ENCODE results near the gene SPATA13. TPM values are rescaled to one million over a fixed set of nuclear protein-coding genes. Genes with fewer than 3 reads are reported as not detected.
"Not testable (repeated sequence)": the region's sequence is repeated elsewhere in the genome, so short reads cannot be mapped to it uniquely, and the experiment has no call there.

Gene SPATA13
- total RNA-seq, 1 donor, result 122 TPM

- H3K27me3 ChIP-seq (ENCODE audit: insufficient read depth, low read length), result no peaks in the 10 kb centered on the region
- H3K4me1 ChIP-seq (ENCODE audit: insufficient read depth, low read length), result peaks cover 3% of the 10 kb centered on the region
- no peak overlapping the region for H3K4me3 ChIP-seq (ENCODE audit: low read length)
- H3K9me3 ChIP-seq (ENCODE audit: low read depth, low read length), result no peaks in the 10 kb centered on the region
These were observed 26.7 kb downstream of the SPATA13 start for GRCh38 chr13:24187185-24187584.

- H3K9me3 ChIP-seq (ENCODE audit: low read depth, low read length), result no peaks in the 10 kb centered on the region
- H3K4me3 ChIP-seq (ENCODE audit: low read length), result no peak overlapping the region
- no peaks in the 10 kb centered on the region for H3K4me1 ChIP-seq (ENCODE audit: insufficient read depth, low read length)
- H3K27me3 ChIP-seq (ENCODE audit: insufficient read depth, low read length), result no peaks in the 10 kb centered on the region
These were observed 31.7 kb downstream of the SPATA13 start for GRCh38 chr13:24192057-24192810.

GRCh38 chr13:24192811-24193162, 32.3 kb downstream of the SPATA13 start:
- Histone ChIP-seq H3K27me3 (ENCODE audit: insufficient read depth, low read length) (no peaks in the 10 kb centered on the region), H3K9me3 (ENCODE audit: low read depth, low read length) (no peaks in the 10 kb centered on the region), H3K4me3 (ENCODE audit: low read length) (no peak overlapping the region), H3K4me1 (ENCODE audit: insufficient read depth, low read length) (no peaks in the 10 kb centered on the region)

GRCh38 chr13:24194447-24194846, 33.9 kb downstream of the SPATA13 start:
- Histone ChIP-seq H3K4me3 (ENCODE audit: low read length) (no peak overlapping the region), H3K27me3 (ENCODE audit: insufficient read depth, low read length) (no peaks in the 10 kb centered on the region), H3K9me3 (ENCODE audit: low read depth, low read length) (no peaks in the 10 kb centered on the region), H3K4me1 (ENCODE audit: insufficient read depth, low read length) (no peaks in the 10 kb centered on the region)

- H3K27me3 ChIP-seq (ENCODE audit: insufficient read depth, low read length), result no peaks in the 10 kb centered on the region
- no peak overlapping the region for H3K4me3 ChIP-seq (ENCODE audit: low read length)
- no peaks in the 10 kb centered on the region for H3K9me3 ChIP-seq (ENCODE audit: low read depth, low read length)
- H3K4me1 ChIP-seq (ENCODE audit: insufficient read depth, low read length), result no peaks in the 10 kb centered on the region
These were observed 35.1 kb downstream of the SPATA13 start for GRCh38 chr13:24195626-24196025.

GRCh38 chr13:24196593-24197197, 36.2 kb downstream of the SPATA13 start:
- Histone ChIP-seq H3K9me3 (ENCODE audit: low read depth, low read length) (no peaks in the 10 kb centered on the region), H3K27me3 (ENCODE audit: insufficient read depth, low read length) (no peaks in the 10 kb centered on the region), H3K4me3 (ENCODE audit: low read length) (no peak overlapping the region), H3K4me1 (ENCODE audit: insufficient read depth, low read length) (no peaks in the 10 kb centered on the region)

DNA sequence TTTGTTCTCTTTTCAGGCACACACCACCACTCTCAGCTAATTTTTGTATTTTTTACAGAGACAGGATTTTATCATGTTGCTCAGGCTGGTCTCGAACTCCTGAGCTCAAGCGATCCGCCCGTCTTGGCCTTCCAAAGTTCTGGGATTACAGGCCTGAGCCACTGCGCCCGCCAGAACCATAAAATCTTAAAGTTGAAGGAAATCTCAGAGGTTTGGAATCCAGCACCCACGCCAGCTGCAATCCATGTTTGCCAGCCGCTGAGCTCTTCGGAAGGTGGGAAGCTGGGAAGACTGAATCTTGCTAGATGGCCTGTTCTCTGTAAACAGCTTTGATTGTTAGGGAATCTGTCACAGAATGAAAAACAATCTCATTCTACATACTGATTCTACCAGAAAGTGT, 38.5 kb downstream of the SPATA13 start:
- Histone ChIP-seq H3K27me3 (ENCODE audit: insufficient read depth, low read length) (no peaks in the 10 kb centered on the region), H3K4me1 (ENCODE audit: insufficient read depth, low read length) (peaks cover 9% of the 10 kb centered on the region), H3K4me3 (ENCODE audit: low read length) (no peak overlapping the region), H3K9me3 (ENCODE audit: low read depth, low read length) (no peaks in the 10 kb centered on the region)

DNA sequence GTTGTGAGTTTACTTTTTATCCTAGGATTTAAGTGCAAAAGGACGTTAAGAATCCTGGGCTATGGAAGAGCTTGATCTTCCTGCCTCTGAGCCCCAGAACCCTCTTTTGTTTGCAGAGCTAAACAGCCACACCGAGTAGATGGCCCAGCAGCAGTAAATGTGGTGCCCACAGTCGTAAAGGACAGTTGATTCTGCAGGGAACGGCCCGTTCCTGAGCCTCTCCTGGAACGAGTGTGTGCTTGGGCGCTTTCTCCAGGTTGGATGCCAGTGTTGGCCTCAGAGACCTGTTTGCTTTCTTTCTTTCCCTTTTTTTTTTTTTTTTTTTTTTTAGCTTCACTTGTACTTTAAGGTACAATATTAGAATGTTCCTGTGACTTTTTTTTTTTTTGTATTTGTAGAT, 41.7 kb downstream of the SPATA13 start:
- H3K9me3 ChIP-seq (ENCODE audit: low read depth, low read length), result no peaks in the 10 kb centered on the region

GRCh38 chr13:24203273-24203672, 42.8 kb downstream of the SPATA13 start:
- H3K9me3 ChIP-seq (ENCODE audit: low read depth, low read length), result no peaks in the 10 kb centered on the region
- no peaks in the 10 kb centered on the region for H3K27me3 ChIP-seq (ENCODE audit: insufficient read depth, low read length)
- no peak overlapping the region for H3K4me3 ChIP-seq (ENCODE audit: low read length)
- peaks cover 10% of the 10 kb centered on the region for H3K4me1 ChIP-seq (ENCODE audit: insufficient read depth, low read length)

More for the DNA sequence above, 41.7 kb downstream of the SPATA13 start:
- Histone ChIP-seq H3K27me3 (ENCODE audit: insufficient read depth, low read length) (no peaks in the 10 kb centered on the region), H3K4me3 (ENCODE audit: low read length) (no peak overlapping the region), H3K4me1 (ENCODE audit: insufficient read depth, low read length) (peaks cover 10% of the 10 kb centered on the region)

GRCh38 chr13:24203811-24204210, 43.3 kb downstream of the SPATA13 start:
- Histone ChIP-seq H3K4me1 (ENCODE audit: insufficient read depth, low read length) (peaks cover 10% of the 10 kb centered on the region), H3K9me3 (ENCODE audit: low read depth, low read length) (no peaks in the 10 kb centered on the region), H3K4me3 (ENCODE audit: low read length) (no peak overlapping the region), H3K27me3 (ENCODE audit: insufficient read depth, low read length) (no peaks in the 10 kb centered on the region)

DNA sequence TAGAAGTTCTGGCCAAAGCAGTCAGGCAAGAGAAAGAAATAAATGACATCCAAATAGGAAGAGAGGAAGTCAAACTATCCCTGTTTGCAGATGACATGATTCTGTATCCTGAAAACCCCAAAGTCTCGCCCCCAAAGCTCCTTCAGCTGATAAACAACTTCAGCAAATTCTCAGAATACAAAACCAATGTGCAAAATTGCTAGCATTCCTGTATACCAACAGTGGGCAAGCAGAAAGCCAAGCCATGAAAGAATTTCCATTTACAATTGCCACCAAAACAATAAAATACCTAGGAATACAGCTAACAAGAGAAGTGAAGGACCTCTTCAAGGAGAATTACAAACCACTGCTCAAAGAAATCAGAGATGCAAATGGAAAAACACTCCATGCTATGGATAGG, 44.6 kb downstream of the SPATA13 start:
- H3K27me3 ChIP-seq (ENCODE audit: insufficient read depth, low read length); H3K4me3 ChIP-seq (ENCODE audit: low read length); H3K9me3 ChIP-seq (ENCODE audit: low read depth, low read length): not testable (repeated sequence)
- H3K4me1 ChIP-seq (ENCODE audit: insufficient read depth, low read length), result peaks cover 10% of the 10 kb centered on the region

DNA sequence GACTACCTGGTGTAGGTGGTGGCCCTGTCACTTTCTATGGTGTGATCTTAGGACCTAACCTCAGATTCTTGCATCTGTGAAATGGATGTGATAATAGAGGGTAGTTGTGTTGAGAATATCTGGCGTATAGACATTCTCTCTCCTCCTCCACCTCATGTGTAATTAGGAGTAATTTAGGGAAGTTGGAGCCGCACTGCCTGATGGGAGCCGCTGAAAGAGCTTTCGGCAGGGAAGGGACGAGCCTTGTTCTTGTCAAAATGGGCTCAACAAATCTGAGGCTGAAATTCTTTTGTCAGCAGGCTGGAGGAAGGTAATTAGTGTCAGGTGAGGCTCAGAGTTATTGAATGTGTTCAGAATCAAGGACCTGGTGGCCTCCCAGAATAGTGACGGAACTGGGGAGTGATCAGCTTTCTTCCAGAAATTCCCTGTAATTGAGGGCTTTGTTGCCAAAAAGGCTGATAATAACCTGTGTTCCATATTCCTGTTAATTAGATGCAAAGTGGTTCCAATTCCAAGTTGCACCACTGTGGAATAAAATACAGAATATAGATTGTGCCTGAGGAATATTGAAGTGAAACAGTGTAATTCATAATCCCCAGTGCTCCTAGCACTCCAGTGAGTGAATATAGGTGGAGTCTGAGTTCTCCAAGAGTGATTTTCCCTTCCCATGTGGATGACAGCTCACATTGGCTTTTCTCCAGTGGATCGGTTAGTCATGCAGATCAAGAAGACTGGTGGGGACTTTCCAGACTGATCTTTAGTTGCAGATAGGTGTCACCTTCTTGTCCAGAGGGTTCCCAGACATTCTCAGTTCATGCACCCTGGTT, 47.5 kb downstream of the SPATA13 start:
- H3K4me3 ChIP-seq (ENCODE audit: low read length), result no peak overlapping the region
- H3K27me3 ChIP-seq (ENCODE audit: insufficient read depth, low read length), result no peaks in the 10 kb centered on the region
- peaks cover 10% of the 10 kb centered on the region for H3K4me1 ChIP-seq (ENCODE audit: insufficient read depth, low read length)
- H3K9me3 ChIP-seq (ENCODE audit: low read depth, low read length), result no peaks in the 10 kb centered on the region

DNA sequence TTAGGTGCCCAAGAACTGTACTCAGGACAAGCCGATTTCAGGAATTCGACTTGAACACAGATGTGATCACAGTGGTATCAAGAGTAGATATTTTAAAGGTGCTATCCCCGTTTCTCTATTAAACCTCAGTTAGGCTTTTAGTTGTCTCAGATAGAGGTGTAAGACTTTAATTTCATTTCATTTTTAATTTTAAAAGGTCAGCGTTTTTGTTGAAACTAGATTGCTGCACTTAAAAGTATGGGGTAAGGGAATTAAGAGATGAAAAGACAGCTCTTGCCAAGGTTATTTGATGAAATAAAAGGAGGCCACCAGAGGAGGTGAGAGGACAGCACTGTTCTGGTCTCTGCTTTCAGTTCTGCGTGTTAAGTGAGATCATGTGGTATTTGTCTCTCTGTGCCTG, 48.6 kb downstream of the SPATA13 start:
- no peaks in the 10 kb centered on the region for H3K27me3 ChIP-seq (ENCODE audit: insufficient read depth, low read length)
- H3K9me3 ChIP-seq (ENCODE audit: low read depth, low read length), result no peaks in the 10 kb centered on the region
- H3K4me1 ChIP-seq (ENCODE audit: insufficient read depth, low read length), result peaks cover under 1% of the 10 kb centered on the region
- no peak overlapping the region for H3K4me3 ChIP-seq (ENCODE audit: low read length)

DNA sequence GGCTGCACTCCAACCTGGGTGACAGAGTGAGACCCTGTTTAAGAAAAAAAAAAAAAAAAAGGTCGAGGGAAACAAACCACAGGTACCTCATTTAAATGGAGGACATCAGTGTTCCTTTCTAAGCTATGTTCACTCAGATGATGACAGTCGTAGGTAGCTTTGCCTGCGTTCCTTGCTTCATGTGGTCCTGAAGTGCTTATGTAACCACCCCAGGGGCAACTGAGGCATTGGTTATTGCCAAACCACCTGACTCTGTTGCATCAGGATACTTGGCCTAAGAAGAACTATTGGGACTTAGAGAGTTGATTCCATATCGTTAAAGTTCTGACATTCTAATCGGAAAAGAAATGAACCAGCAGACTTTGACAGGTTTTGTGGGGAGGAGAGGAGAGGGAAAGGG, 51.7 kb downstream of the SPATA13 start:
- H3K4me1 ChIP-seq (ENCODE audit: insufficient read depth, low read length), result peaks cover 5% of the 10 kb centered on the region
- H3K4me3 ChIP-seq (ENCODE audit: low read length), result no peak overlapping the region
- no peaks in the 10 kb centered on the region for H3K27me3 ChIP-seq (ENCODE audit: insufficient read depth, low read length)
- no peaks in the 10 kb centered on the region for H3K9me3 ChIP-seq (ENCODE audit: low read depth, low read length)

DNA sequence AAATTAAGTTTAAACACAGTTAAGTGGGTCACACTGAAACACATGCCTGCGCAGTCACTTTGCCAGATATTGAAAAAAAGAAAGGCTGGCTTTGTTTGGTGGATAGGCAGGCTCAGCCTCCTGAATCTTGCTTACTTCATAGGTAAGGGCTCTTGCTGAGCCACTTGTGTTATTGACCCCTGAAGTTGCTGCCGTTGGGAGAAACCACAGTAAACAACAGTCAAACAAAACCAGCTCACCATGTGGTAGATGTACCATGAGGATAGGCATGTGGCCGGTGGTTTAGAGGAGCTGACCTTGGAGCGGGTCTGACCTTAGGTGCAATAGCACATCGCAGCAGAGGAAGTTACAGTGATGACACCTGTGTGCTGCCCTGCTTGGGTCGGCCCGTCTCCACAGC, 52.2 kb downstream of the SPATA13 start:
- Histone ChIP-seq H3K27me3 (ENCODE audit: insufficient read depth, low read length) (no peaks in the 10 kb centered on the region), H3K4me1 (ENCODE audit: insufficient read depth, low read length) (peaks cover 9% of the 10 kb centered on the region), H3K4me3 (ENCODE audit: low read length) (no peak overlapping the region), H3K9me3 (ENCODE audit: low read depth, low read length) (no peaks in the 10 kb centered on the region)
